IMR-90 (cell line): ENCODE data around the gene IFIT1B. TPM values are rescaled to one million over a fixed set of nuclear protein-coding genes. Genes with fewer than 3 reads are reported as not detected.

ENCODE experiments used
- ATAC-seq: fragments of 200-7000 bp; cut with Tn5 transposase; 2 replicates; pipeline ENCODE4 v1.9.1; 2020; ENCODE audit warnings: low read depth, mild to moderate bottlenecking, moderate library complexity
- BruUV-seq: library from RNA; stranded (reverse); fragments of 400-500 nt; replicated peaks from 2 replicates; lab custom pipeline; 2021; lab: Mats Ljungman, UMichigan
- CTCF ChIA-PET: fragments of 300-600 bp; formaldehyde crosslinking; extraction: SDS; loops from one replicate; lab custom pipeline; 2021; ENCODE audit warnings: antibody characterized with exemption; lab: Yijun Ruan, JAX
- POLR2A ChIA-PET: fragments of 300-600 bp; sonication (Branson Sonifier 250); formaldehyde crosslinking; loops from one replicate; lab custom pipeline; 2022; ENCODE audit warnings: antibody characterized with exemption; ENCODE audit not compliant: unreplicated experiment; lab: Charles Lee
- DNase-seq: peaks from one replicate; pipeline ENCODE4 v3.0.0; 2013
- H2AFZ ChIP-seq: replicated peaks from 2 replicates; pipeline ENCODE3; 2013; ENCODE audit warnings: low read length, mild to moderate bottlenecking; ENCODE audit not compliant: poor library complexity
- H2AK5ac ChIP-seq: 2 replicates; pipeline ENCODE4 v1.6.1; 2013; ENCODE audit warnings: low read depth, low read length, inconsistent platforms
- H2AK9ac ChIP-seq: replicated peaks from 2 replicates; pipeline ENCODE3; 2013; ENCODE audit warnings: mild to moderate bottlenecking, low read depth, low read length, moderate library complexity; ENCODE audit not compliant: poor library complexity
- H2BK120ac ChIP-seq: 2 replicates; pipeline ENCODE4 v1.6.1; 2013; ENCODE audit warnings: low read depth, low read length, inconsistent platforms
- H2BK15ac ChIP-seq: 3 replicates; pipeline ENCODE4 v1.6.1; 2013; ENCODE audit warnings: low read depth, low read length, inconsistent platforms
- H2BK20ac ChIP-seq: 2 replicates; pipeline ENCODE4 v1.6.1; 2013; ENCODE audit warnings: low read depth, mild to moderate bottlenecking, inconsistent platforms, low read length, moderate library complexity
- H2BK5ac ChIP-seq: 2 replicates; pipeline ENCODE4 v1.6.1; 2013; ENCODE audit warnings: mild to moderate bottlenecking, low read depth, low read length, inconsistent platforms; ENCODE audit not compliant: poor library complexity, severe bottlenecking
- H3K14ac ChIP-seq: replicated peaks from 2 replicates; pipeline ENCODE4 v1.6.1; 2013; ENCODE audit warnings: low read depth, low read length, inconsistent platforms
- H3K18ac ChIP-seq: 2 replicates; pipeline ENCODE4 v1.6.1; 2013; ENCODE audit warnings: low read depth, low read length, control low read depth
- H3K23ac ChIP-seq: 2 replicates; pipeline ENCODE4 v1.6.1; 2013; ENCODE audit warnings: low read depth, low read length, inconsistent platforms
- H3K27ac ChIP-seq: 2 replicates; pipeline ENCODE4 v1.5.1; 2013; ENCODE audit warnings: mild to moderate bottlenecking, control low read depth, low read length; ENCODE audit not compliant: insufficient read depth
- H3K27me3 ChIP-seq: 2 replicates; pipeline ENCODE4 v1.6.1; 2013; ENCODE audit warnings: low read length; ENCODE audit not compliant: control insufficient read depth, insufficient read depth
- H3K36me3 ChIP-seq: 2 replicates; pipeline ENCODE4 v1.6.1; 2013; ENCODE audit warnings: low read length, mixed read lengths; ENCODE audit not compliant: control insufficient read depth, insufficient read depth
- H3K4ac ChIP-seq: 2 replicates; pipeline ENCODE4 v1.6.1; 2013; ENCODE audit warnings: low read depth, low read length, inconsistent platforms
- H3K4me1 ChIP-seq: 2 replicates; pipeline ENCODE4 v1.6.1; 2013; ENCODE audit warnings: low read length, mixed read lengths; ENCODE audit not compliant: control insufficient read depth, insufficient read depth
- H3K4me2 ChIP-seq: 2 replicates; pipeline ENCODE4 v1.6.1; 2013; ENCODE audit warnings: low read depth, mild to moderate bottlenecking, control low read depth, low read length, moderate library complexity
- H3K4me3 ChIP-seq: 2 replicates; pipeline ENCODE4 v1.5.1; 2013; ENCODE audit warnings: low read depth, mild to moderate bottlenecking, control low read depth, low read length, moderate library complexity; ENCODE audit not compliant: insufficient read depth
- H3K56ac ChIP-seq: 2 replicates; pipeline ENCODE4 v1.6.1; 2013; ENCODE audit warnings: low read length, inconsistent platforms; ENCODE audit not compliant: insufficient read depth; ENCODE audit errors: extremely low read depth
- H3K79me1 ChIP-seq, 2 experiments: 2 replicates each; pipeline ENCODE4 v1.6.1; 2013; ENCODE audit warnings: low read length in 2 of 2, inconsistent platforms in 1 of 2, low read depth in 1 of 2
- H3K9ac ChIP-seq: 2 replicates; pipeline ENCODE4 v1.6.1; 2013; ENCODE audit warnings: low read depth, low read length, control low read depth
- H3K9me1 ChIP-seq: 2 replicates; pipeline ENCODE4 v1.6.1; 2013; ENCODE audit warnings: low read length, inconsistent platforms; ENCODE audit not compliant: insufficient read depth
- H3K9me3 ChIP-seq: 2 replicates; pipeline ENCODE4 v1.6.1; 2013; ENCODE audit warnings: low read length; ENCODE audit not compliant: control insufficient read depth, insufficient read depth
- H4K20me1 ChIP-seq: 2 replicates; pipeline ENCODE4 v1.6.1; 2013; ENCODE audit warnings: low read length, inconsistent platforms; ENCODE audit not compliant: insufficient read depth
- H4K5ac ChIP-seq: 2 replicates; pipeline ENCODE4 v1.6.1; 2013; ENCODE audit warnings: mild to moderate bottlenecking, low read depth, low read length, control low read depth
- H4K8ac ChIP-seq, 2 experiments: 2 replicates each; pipeline ENCODE4 v1.6.1; 2013; ENCODE audit warnings: low read depth in 2 of 2, low read length in 2 of 2, control low read depth in 1 of 2, inconsistent platforms in 1 of 2
- H4K91ac ChIP-seq: 2 replicates; pipeline ENCODE4 v1.6.1; 2013; ENCODE audit warnings: low read depth, low read length, inconsistent platforms; ENCODE audit not compliant: insufficient read depth
- BHLHE40 ChIP-seq: fragments of 150-350 bp; IDR thresholded peaks from 2 replicates; pipeline ENCODE4 v1.6.1; 2016; ENCODE audit warnings: mild to moderate bottlenecking, low read depth, low read length
- CEBPB ChIP-seq: IDR thresholded peaks from 2 replicates; pipeline ENCODE4 v1.6.1; 2012; ENCODE audit warnings: low read depth, low read length, improper control_type of control experiment
- RAD21 ChIP-seq: IDR thresholded peaks from 2 replicates; pipeline ENCODE4 v1.6.1; 2012; ENCODE audit warnings: low read length, improper control_type of control experiment
- WGBS, 2 experiments: methylation state at CpG; one replicate each; pipeline versions ENCODE4 v1.1.5 to v1.1.7; 2013; ENCODE audit warnings: missing lambda C conversion rate in 2 of 2; ENCODE audit not compliant: insufficient read length in 1 of 2; ENCODE audit errors: extremely low coverage in 2 of 2; 5-methylcytosine and 5-hydroxymethylcytosine counted together
- dilution Hi-C: fragments of 300-500 bp; cut with HindIII; formaldehyde crosslinking; loops from one replicate; pipeline ENCODE4 v1.14.3; 2018; ENCODE audit warnings: low sequenced_read_pairs; ENCODE audit not compliant: unreplicated experiment
- in situ Hi-C: fragments of 300-500 bp; cut with MboI; formaldehyde crosslinking; loops from 3 replicates; pipeline ENCODE4 v1.14.3; 2019; ENCODE audit warnings: low sequenced_read_pairs, inconsistent platforms, mixed read lengths
- intact Hi-C: fragments of 100-400 bp; cut with micrococcal nuclease; formaldehyde crosslinking; loops from 2 replicates; pipeline ENCODE4 v1.10.0; 2022
- polyA plus RNA-seq, 3 experiments: library from polyadenylated mRNA; depleted of rRNA; stranded (reverse); fragments of >200 nt; gene quantifications; 2 replicates each; pipeline ENCODE4 v1.2.3, GENCODE V29; 2012; ENCODE audit warnings: low replicate concordance in 1 of 3
- total RNA-seq: library from RNA; depleted of rRNA; stranded (reverse); fragments of >200 nt; gene quantifications from 2 replicates; pipeline ENCODE4 v1.2.3, GENCODE V29; 2012

IFIT1B gene
- total and polyA plus RNA-seq, 2 of the 4 experiments (the other 2 are of a cell fraction) = not detected

- no peak overlapping the region for H4K91ac ChIP-seq
- TF ChIP-seq RAD21 (no peak), CEBPB (peak; percentile 85), BHLHE40 (no peak)
- 100% methylated on average over 1 of the region's 4 CpGs; no CpG with 5 or more reads in 1 of the 2 experiments for WGBS, 2 experiments
- intact Hi-C loops (no loop called here), in situ Hi-C loops (no loop called here), dilution Hi-C loops (no loop called here)
- no peak overlapping the region for H2BK5ac ChIP-seq
- no peak overlapping the region; the same call in 1 of the 2 replicates for H2BK20ac ChIP-seq
- peak overlapping the region; percentile 4; the same call in 1 of the 2 replicates for H4K5ac ChIP-seq
- H3K4me2 ChIP-seq = no peak overlapping the region
- H2BK15ac ChIP-seq = no peak overlapping the region
- no peaks in the 10 kb centered on the region; the same call in 1 of the 2 replicates for H3K9me1 ChIP-seq
- no peaks in the 10 kb centered on the region for H3K79me1 ChIP-seq
- H3K14ac ChIP-seq = 0 out of 2 replicates have a peak overlapping the region, but pooled peaks have one; percentile 5
- H2AK9ac ChIP-seq = no peak overlapping the region
- H3K56ac ChIP-seq = no peak overlapping the region
- no peaks in the 10 kb centered on the region for H3K9me3 ChIP-seq
- peaks cover 13% of the 10 kb centered on the region for H3K4me1 ChIP-seq
- H3K9ac ChIP-seq = no peak overlapping the region
- no peak overlapping the region for H2AFZ ChIP-seq
- H3K27me3 ChIP-seq = no peaks in the 10 kb centered on the region
- DNase-seq = peak; percentile 55
- no peak overlapping the region for H3K4me3 ChIP-seq
- ChIA-PET POLR2A (no interaction called here), CTCF (no interaction called here)
- no peak for ATAC-seq
- H3K23ac ChIP-seq = no peak overlapping the region
- H2AK5ac ChIP-seq = peak overlapping the region; percentile 47; the same call in 1 of the 2 replicates
- no peak overlapping the region for H3K18ac ChIP-seq
- no peak overlapping the region for H3K27ac ChIP-seq
- BruUV-seq = no TSS peak
- no peak overlapping the region for H4K8ac ChIP-seq
- H2BK120ac ChIP-seq = no peak overlapping the region
- no peaks in the 10 kb centered on the region for H3K36me3 ChIP-seq
- no peaks in the 10 kb centered on the region for H4K20me1 ChIP-seq
- H3K4ac ChIP-seq = no peak overlapping the region
These were observed 31.2 kb upstream of the IFIT1B start for GRCh38 chr10:89346405-89347254.
